ENCODE results near the gene SKA3.
"Not testable (repeated sequence)": the region's sequence is repeated elsewhere in the genome, so short reads cannot be mapped to it uniquely, and the experiment has no call there.

DNA sequence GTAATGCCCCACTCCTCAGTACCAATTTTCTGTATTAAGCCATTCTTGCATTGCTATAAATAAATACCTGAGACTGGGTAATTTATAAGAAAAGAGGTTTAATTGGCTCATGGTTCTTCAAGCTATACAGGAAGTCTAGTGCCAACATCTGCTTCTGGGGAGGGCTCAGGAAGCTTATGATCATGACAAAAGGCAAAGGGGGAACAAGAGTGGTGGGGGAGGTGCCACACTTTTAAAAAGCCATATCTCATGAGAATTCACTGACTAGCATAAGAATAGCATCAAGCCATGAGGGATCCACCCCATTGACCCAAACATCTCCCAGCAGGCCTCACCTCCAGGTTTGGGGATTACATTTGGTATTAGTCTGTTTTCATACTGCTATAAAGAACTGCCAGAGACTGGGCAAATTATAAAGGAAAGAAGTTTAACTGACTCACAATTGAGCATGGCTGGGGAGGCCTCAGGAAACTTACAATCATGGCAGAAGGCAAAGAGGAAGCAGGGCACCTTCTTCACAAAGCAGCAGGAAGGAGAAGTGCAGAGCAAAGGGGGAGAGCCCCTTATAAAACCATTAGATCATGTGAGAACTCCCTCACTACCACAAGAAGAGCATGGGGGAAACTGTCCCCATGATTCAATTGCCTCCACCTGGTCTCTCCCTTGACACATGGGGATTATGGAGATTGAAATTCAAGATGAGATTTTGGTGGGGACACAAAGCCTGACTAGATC lies 25.3 kb upstream of the SKA3 start:
- TF ChIP-seq, protein P1, sequence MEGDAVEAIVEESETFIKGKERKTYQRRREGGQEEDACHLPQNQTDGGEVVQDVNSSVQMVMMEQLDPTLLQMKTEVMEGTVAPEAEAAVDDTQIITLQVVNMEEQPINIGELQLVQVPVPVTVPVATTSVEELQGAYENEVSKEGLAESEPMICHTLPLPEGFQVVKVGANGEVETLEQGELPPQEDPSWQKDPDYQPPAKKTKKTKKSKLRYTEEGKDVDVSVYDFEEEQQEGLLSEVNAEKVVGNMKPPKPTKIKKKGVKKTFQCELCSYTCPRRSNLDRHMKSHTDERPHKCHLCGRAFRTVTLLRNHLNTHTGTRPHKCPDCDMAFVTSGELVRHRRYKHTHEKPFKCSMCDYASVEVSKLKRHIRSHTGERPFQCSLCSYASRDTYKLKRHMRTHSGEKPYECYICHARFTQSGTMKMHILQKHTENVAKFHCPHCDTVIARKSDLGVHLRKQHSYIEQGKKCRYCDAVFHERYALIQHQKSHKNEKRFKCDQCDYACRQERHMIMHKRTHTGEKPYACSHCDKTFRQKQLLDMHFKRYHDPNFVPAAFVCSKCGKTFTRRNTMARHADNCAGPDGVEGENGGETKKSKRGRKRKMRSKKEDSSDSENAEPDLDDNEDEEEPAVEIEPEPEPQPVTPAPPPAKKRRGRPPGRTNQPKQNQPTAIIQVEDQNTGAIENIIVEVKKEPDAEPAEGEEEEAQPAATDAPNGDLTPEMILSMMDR (conservative IDR thresholded peaks at IDR 0.05 in 1 of 2, IDR thresholded peaks at IDR 0.05 in 1 of 2; ENCODE audit: low read depth in 1 of 2, low read length in 2 of 2) = not testable (repeated sequence)
- not testable (repeated sequence) for TF ChIP-seq EZH2 (IDR thresholded peaks at IDR 0.05; ENCODE audit: low read length, missing control alignments)

All from fibroblast of lung (primary cell).